Eye (tissue), 1 donor: ENCODE data around the gene ZP1.
"Not testable (repeated sequence)": the region's sequence is repeated elsewhere in the genome, so short reads cannot be mapped to it uniquely, and the experiment has no call there.

Source experiments
- DNase-seq: peaks from one replicate; pipeline ENCODE4 v3.0.0-alpha.2; 2015

Gene ZP1

GRCh38 chr11:60866911-60867870, at the start of gene ZP1:
ZP1 (plus strand) TSS chr11:60867542; CDS start chr11:60867562, 20 bp downstream.
- no peak for DNase-seq

GRCh38 chr11:60818057-60818456, 49.3 kb upstream of the ZP1 start:
- DNase-seq, result no peak

- DNase-seq, result no peak
These were observed 45.3 kb upstream of the ZP1 start for GRCh38 chr11:60821827-60822599.

GRCh38 chr11:60823745-60824306, 43.5 kb upstream of the ZP1 start:
- DNase-seq, result not testable (repeated sequence)

- DNase-seq, result no peak
These were observed 42.2 kb upstream of the ZP1 start for GRCh38 chr11:60825118-60825517.

GRCh38 chr11:60825790-60826189, 41.6 kb upstream of the ZP1 start:
- no peak for DNase-seq

GRCh38 chr11:60830478-60831142, 36.7 kb upstream of the ZP1 start:
- no peak for DNase-seq

GRCh38 chr11:60831143-60831500, 36.2 kb upstream of the ZP1 start:
- peak; percentile 91 for DNase-seq

GRCh38 chr11:60831501-60832079, 35.8 kb upstream of the ZP1 start:
- peak; percentile 27 for DNase-seq

GRCh38 chr11:60834742-60835533, 32.4 kb upstream of the ZP1 start:
- DNase-seq, result no peak

- DNase-seq, result no peak
These were observed 31.9 kb upstream of the ZP1 start for GRCh38 chr11:60835534-60835846.

- DNase-seq, result no peak
These were observed 30.4 kb upstream of the ZP1 start for GRCh38 chr11:60836866-60837515.

GRCh38 chr11:60838132-60838531, 29.2 kb upstream of the ZP1 start:
- DNase-seq, result no peak

GRCh38 chr11:60840470-60841430, 26.6 kb upstream of the ZP1 start:
- DNase-seq, result peak; percentile 69

GRCh38 chr11:60841797-60842667, 25.3 kb upstream of the ZP1 start, which contains the start of gene CCDC86:
CCDC86 (plus strand) TSS chr11:60842113; CDS start chr11:60842125, 12 bp downstream.
- DNase-seq, result peak; percentile 98

- no peak for DNase-seq
These were observed 24.4 kb upstream of the ZP1 start for GRCh38 chr11:60842668-60843600.

GRCh38 chr11:60844045-60844869, 23.1 kb upstream of the ZP1 start:
- DNase-seq, result no peak
